Neural crest cell (in vitro differentiated cells): ENCODE data around the gene ASCL4. TPM values are rescaled to one million over a fixed set of nuclear protein-coding genes. Genes with fewer than 3 reads are reported as not detected.

ENCODE experiments used
- DNase-seq: peaks from one replicate; pipeline ENCODE4 v3.0.0; 2021; ENCODE audit warnings: low read depth, mixed read lengths, low spot score
- H3K27ac Mint-ChIP-seq: one replicate; pipeline ENCODE4 v1.8.0; 2021; ENCODE audit warnings: mild to moderate bottlenecking, mixed read lengths; ENCODE audit not compliant: unreplicated experiment
- H3K27me3 Mint-ChIP-seq: 2 replicates; pipeline ENCODE4 v1.8.0; 2021; ENCODE audit warnings: low read depth, mild to moderate bottlenecking, mixed read lengths
- H3K36me3 Mint-ChIP-seq: 2 replicates; pipeline ENCODE4 v1.8.0; 2021; ENCODE audit warnings: low read depth, mild to moderate bottlenecking, mixed read lengths
- H3K4me1 Mint-ChIP-seq: 2 replicates; pipeline ENCODE4 v1.8.0; 2021; ENCODE audit warnings: mixed read lengths
- H3K4me3 Mint-ChIP-seq: one replicate; pipeline ENCODE4 v1.8.0; 2021; ENCODE audit warnings: mild to moderate bottlenecking, mixed read lengths
- H3K9me3 Mint-ChIP-seq: 2 replicates; pipeline ENCODE4 v1.8.0; 2021; ENCODE audit warnings: mixed read lengths
- CTCF ChIP-seq: fragments of 200-600 bp; sonication (generic); conservative IDR thresholded peaks from 2 replicates; pipeline ENCODE4 v1.5.0; 2021; ENCODE audit warnings: antibody characterized with exemption, mild to moderate bottlenecking
- total RNA-seq: library from RNA; stranded (reverse); gene quantifications from 2 replicates; pipeline ENCODE4 v1.2.1, GENCODE V29; 2021

Gene ASCL4
- total RNA-seq, 1 donor from 2014 or later: not detected

GRCh38 chr12:107822356-107822755, 47.9 kb downstream of the ASCL4 start:
- Mint-ChIP-seq H3K4me3 (no peak overlapping the region), H3K27ac (no peak overlapping the region), H3K4me1 (no peaks in the 10 kb centered on the region), H3K36me3 (peaks cover 11% of the 10 kb centered on the region), H3K27me3 (peaks cover 13% of the 10 kb centered on the region), H3K9me3 (peaks cover 22% of the 10 kb centered on the region)
- TF ChIP-seq CTCF: no peak
- no peak for DNase-seq

Other genes starting within 250 kb of the ASCL4 start
- gene PWP1, start 88.9 kb upstream of the ASCL4 start, total RNA-seq: 37.9 and 44.2 TPM in 2 replicates
- 30.0 and 37.4 TPM in 2 replicates for gene PRDM4, start 13.6 kb upstream of the ASCL4 start, total RNA-seq